Astrocyte of the cerebellum (primary cell): ENCODE results near the gene CAMKMT.

Source experiments
- DNase-seq: peaks from one replicate; pipeline ENCODE4 v3.0.0-alpha.2; 2011; ENCODE audit warnings: low read depth
- H3K4me3 ChIP-seq: 2 replicates; pipeline ENCODE4 v1.5.1; 2011; ENCODE audit warnings: mild to moderate bottlenecking, low read depth, low read length, moderate library complexity
- CTCF ChIP-seq: IDR thresholded peaks from 2 replicates; pipeline ENCODE4 v1.5.1; 2012; ENCODE audit warnings: low read length, low read depth, moderate library complexity, mild to moderate bottlenecking; ENCODE audit errors: missing control alignments
- in situ Hi-C: cut with HindIII; loops from 2 replicates; pipeline ENCODE4 v1.10.0; 2017; ENCODE audit warnings: low sequenced_read_pairs

CAMKMT gene

DNA sequence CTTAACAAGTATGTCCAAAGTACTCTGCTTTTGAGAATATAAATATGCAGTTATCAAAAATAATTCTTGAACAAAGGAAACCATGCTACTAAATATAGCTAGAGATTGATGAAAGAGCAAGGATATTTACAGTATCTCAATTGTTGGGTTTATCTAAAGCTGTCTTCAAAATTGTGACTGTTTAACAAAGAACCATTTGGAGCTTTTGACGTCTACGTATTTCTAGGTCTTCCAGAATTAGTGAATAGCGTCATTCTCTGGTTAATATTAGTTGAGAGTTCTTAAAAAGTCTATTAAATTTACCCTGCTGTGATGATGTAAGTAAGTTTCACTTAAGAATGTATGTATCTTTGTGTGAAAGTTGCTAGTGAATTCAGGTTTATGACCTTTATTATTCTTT, 356.7 kb downstream of the CAMKMT start:
- in situ Hi-C loops, result no loop called here
- TF ChIP-seq CTCF, result no peak
- no peak for DNase-seq
- no peak overlapping the region for H3K4me3 ChIP-seq

GRCh38 chr2:44719562-44719961, 357.8 kb downstream of the CAMKMT start:
- no peak for TF ChIP-seq CTCF
- DNase-seq, result no peak
- no peak overlapping the region for H3K4me3 ChIP-seq
- in situ Hi-C loops, result no loop called here

DNA sequence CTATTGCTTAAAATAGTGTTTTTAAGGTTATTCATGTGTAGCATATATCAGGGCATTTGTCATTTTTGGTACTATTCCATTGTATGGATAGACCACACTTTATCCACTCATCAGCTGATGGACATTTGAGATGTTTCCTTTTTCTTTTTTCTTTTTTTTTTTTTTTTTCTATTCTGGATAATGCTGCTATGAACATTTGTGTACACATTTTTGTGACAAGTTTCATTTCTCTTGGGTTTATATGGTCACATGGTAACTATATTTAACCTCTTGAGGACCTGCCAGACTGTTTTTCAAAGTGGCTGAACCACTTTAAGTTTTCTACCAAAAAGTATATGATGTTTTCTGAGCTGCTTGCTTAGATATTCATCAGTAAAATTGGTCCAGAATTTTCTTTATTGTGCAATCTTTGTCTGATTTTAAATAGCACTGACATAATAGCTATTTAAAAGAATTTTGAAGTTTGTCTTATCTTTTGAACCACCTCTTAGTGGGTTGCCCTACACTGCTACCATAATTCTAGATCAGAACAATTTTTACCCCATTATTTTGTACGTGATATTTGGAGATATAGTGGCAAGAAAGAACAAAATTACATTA, 360.4 kb downstream of the CAMKMT start:
- in situ Hi-C loops, result no loop called here
- TF ChIP-seq CTCF, result no peak
- no peak overlapping the region for H3K4me3 ChIP-seq
- no peak for DNase-seq

GRCh38 chr2:44723921-44724320, 362.2 kb downstream of the CAMKMT start:
- in situ Hi-C loops, result no loop called here
- no peak overlapping the region for H3K4me3 ChIP-seq
- no peak for DNase-seq
- no peak for TF ChIP-seq CTCF

DNA sequence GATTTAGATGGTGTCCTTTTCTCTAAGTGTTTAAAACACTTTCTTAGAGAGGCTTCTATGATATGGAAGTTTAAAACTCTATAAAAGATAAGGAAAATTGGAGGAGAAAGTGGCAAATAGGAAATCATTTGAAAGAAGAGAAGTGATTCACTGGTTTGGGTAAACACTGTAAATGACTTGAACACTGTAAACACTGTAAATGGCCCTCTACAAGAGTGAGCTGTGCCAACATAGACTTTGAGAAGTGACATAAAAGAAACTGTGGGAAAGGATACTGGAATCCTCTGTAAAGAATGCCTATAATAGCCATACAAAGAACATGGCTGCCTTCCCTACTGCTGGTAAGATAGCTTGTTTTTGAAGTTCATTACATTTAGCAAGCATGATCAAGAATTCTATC, 368.8 kb downstream of the CAMKMT start:
- TF ChIP-seq CTCF, result no peak
- H3K4me3 ChIP-seq, result no peak overlapping the region
- in situ Hi-C loops, result no loop called here
- no peak for DNase-seq

GRCh38 chr2:44731505-44731904, 369.8 kb downstream of the CAMKMT start:
- DNase-seq, result no peak
- in situ Hi-C loops, result no loop called here
- TF ChIP-seq CTCF, result no peak

More at GRCh38 chr2:44731505-44731904, 369.8 kb downstream of the CAMKMT start:
- H3K4me3 ChIP-seq, result no peak overlapping the region
